H1 (cell line): Measurements from ENCODE around the gene NFIA. TPM values are rescaled to one million over a fixed set of nuclear protein-coding genes. Genes with fewer than 3 reads are reported as not detected.

Experiments
- ASH2L ChIP-seq: fragments of 200-600, 300-600 bp; sonication (generic); IDR thresholded peaks from one replicate; pipeline ENCODE4 v1.7.1; 2017; ENCODE audit warnings: low read length
- ATF2 ChIP-seq: IDR thresholded peaks from 2 replicates; pipeline ENCODE4 v1.6.1; 2012; ENCODE audit warnings: low read length, inconsistent platforms
- CHD7 ChIP-seq: fragments of 300-600 bp; sonication (generic); IDR thresholded peaks from 2 replicates; pipeline ENCODE4 v1.7.1; 2012; ENCODE audit warnings: low read length, moderate library complexity, mild to moderate bottlenecking, inconsistent platforms; ENCODE audit not compliant: insufficient replicate concordance
- KDM5A ChIP-seq: fragments of 200-600 bp; IDR thresholded peaks from 2 replicates; pipeline ENCODE4 v1.7.1; 2012; ENCODE audit warnings: mild to moderate bottlenecking, low read length, inconsistent platforms, mixed read lengths
- SAP30 ChIP-seq: fragments of 300-600 bp; sonication (generic); IDR thresholded peaks from 2 replicates; pipeline ENCODE4 v1.7.1; 2012; ENCODE audit warnings: low read length, moderate library complexity, mild to moderate bottlenecking, inconsistent platforms; ENCODE audit not compliant: insufficient read depth, insufficient replicate concordance
- SP1 ChIP-seq: IDR thresholded peaks from 2 replicates; pipeline ENCODE4 v1.6.1; 2011; ENCODE audit warnings: low read depth, low read length
- TAF7 ChIP-seq: optimal IDR thresholded peaks from 2 replicates; pipeline ENCODE3; 2011; ENCODE audit warnings: low read depth, mild to moderate bottlenecking, inconsistent platforms, low read length, moderate library complexity, borderline replicate concordance
- polyA plus RNA-seq, 7 experiments: library from polyadenylated mRNA; depleted of rRNA in 3 of 7; stranded (reverse) in 5 of 7; unstranded in 2 of 7; fragments of >200 nt in 5 of 7; fragments of 200-250 nt in 2 of 7; gene quantifications; 1 replicate in 5 of 7; 2 replicates in 1 of 7; 4 replicates in 1 of 7; pipeline versions ENCODE4 v1.2.1 to v1.2.3, GENCODE V29; 2011 to 2013; ENCODE audit warnings: missing spikeins in 2 of 7, mixed read lengths in 2 of 7
- total RNA-seq: library from RNA; stranded (reverse); fragmentation: NEBNext Ultra II Directional; extraction: Animal tissue kit (Norgen Biotek cat#: 25700); gene quantifications from 2 replicates; pipeline ENCODE4 v1.2.1, GENCODE V29; 2021

Gene NFIA
- total and polyA plus RNA-seq, 2 of the 8 experiments (the other 6 are each of a cell fraction or from before 2014, with no cell fraction given), result 1.8 to 2.3 TPM

- TF ChIP-seq CHD7 (no peak), TAF7 (no peak), ASH2L (no peak), ATF2 (no peak), SP1 (no peak), KDM5A (no peak), SAP30 (no peak)
Observed at GRCh38 chr1:61181067-61182038, 99.0 kb downstream of the NFIA start (continued).
